ENCODE results near the gene PCDHGB6. TPM values are rescaled to one million over a fixed set of nuclear protein-coding genes. Genes with fewer than 3 reads are reported as not detected.
"Not testable (repeated sequence)": the region's sequence is repeated elsewhere in the genome, so short reads cannot be mapped to it uniquely, and the experiment has no call there.

The PCDHGB6 gene
- total RNA-seq, 1 donor from 2014 or later = 9.3 TPM

DNA sequence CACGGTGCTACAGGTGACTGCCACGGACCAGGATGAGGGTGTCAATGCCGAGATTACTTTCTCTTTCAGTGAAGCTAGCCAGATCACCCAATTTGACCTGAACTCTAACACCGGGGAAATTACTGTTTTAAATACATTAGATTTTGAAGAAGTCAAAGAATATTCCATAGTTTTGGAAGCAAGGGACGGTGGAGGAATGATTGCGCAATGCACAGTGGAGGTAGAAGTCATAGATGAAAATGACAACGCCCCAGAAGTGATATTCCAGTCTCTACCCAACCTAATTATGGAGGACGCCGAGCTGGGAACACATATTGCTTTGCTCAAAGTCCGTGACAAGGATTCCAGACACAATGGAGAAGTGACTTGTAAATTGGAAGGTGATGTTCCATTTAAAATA is 19.2 kb upstream of the PCDHGB6 start:
- DNase-seq = no peak

DNA sequence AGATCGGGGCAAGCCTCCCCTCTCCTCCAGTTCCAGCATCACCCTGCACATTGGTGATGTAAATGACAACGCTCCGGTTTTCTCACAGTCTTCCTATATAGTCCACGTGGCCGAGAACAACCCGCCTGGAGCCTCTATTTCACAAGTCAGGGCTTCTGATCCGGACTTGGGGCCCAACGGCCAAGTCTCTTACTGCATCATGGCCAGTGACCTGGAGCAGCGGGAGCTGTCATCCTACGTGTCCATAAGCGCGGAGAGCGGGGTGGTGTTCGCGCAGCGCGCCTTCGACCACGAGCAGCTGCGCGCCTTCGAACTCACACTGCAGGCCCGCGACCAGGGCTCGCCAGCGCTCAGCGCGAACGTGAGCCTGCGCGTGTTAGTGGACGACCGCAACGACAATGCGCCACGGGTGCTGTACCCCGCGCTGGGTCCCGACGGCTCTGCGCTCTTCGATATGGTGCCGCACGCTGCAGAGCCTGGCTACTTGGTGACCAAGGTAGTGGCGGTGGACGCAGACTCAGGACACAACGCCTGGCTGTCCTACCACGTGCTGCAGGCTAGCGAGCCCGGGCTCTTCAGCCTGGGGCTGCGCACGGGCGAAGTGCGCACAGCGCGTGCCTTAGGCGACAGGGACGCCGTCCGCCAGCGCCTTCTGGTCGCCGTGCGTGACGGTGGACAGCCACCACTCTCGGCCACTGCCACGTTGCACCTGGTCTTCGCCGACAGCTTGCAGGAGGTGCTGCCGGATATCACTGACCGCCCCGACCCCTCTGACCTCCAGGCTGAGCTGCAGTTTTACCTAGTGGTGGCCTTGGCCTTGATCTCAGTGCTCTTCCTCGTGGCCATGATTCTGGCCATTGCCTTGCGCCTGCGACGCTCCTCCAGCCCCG is 18.4 kb upstream of the PCDHGB6 start:
- no peak for DNase-seq

GRCh38 chr5:141392429-141393198 is 15.2 kb upstream of the PCDHGB6 start, which contains the start of gene PCDHGA8:
TSS of gene PCDHGA8 (plus strand) at chr5:141392633. CDS start at chr5:141392814, 181 bp downstream.
- no peak for DNase-seq

GRCh38 chr5:141393267-141393666 is 14.6 kb upstream of the PCDHGB6 start:
- no peak for DNase-seq

- DNase-seq = not testable (repeated sequence)
Measured at GRCh38 chr5:141394401-141395187, 13.2 kb upstream of the PCDHGB6 start.

- DNase-seq = peak; percentile 16
Measured at GRCh38 chr5:141397756-141398551, 9.9 kb upstream of the PCDHGB6 start, which contains the start of gene PCDHGB5. TSS of gene PCDHGB5 (plus strand) at chr5:141397947. CDS start at chr5:141398128, 181 bp downstream.

GRCh38 chr5:141398608-141399007 is 9.2 kb upstream of the PCDHGB6 start:
- no peak for DNase-seq

DNA sequence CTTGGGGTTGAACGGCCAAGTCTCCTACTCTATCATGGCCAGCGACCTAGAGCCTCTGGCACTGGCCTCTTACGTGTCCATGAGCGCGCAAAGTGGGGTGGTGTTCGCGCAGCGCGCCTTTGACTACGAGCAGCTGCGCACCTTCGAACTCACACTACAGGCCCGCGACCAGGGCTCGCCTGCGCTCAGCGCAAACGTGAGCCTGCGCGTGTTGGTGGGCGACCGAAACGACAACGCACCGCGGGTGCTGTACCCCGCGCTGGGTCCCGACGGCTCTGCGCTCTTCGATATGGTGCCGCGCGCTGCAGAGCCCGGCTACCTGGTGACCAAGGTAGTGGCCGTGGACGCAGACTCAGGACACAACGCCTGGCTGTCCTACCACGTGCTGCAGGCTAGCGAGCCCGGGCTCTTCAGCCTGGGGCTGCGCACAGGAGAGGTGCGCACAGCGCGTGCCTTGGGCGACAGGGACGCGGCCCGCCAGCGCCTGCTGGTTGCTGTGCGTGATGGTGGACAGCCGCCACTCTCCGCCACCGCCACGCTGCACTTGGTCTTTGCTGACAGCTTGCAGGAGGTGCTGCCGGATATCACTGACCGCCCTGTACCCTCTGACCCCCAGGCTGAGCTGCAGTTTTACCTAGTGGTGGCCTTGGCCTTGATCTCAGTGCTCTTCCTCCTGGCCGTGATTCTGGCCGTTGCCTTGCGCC is 8.1 kb upstream of the PCDHGB6 start:
- no peak for DNase-seq

- peak; percentile 33 for DNase-seq
Measured at GRCh38 chr5:141402553-141403243, 5.1 kb upstream of the PCDHGB6 start, which contains the start of gene PCDHGA9. TSS of gene PCDHGA9 (plus strand) at chr5:141402778. CDS start at chr5:141402953, 175 bp downstream.

DNA sequence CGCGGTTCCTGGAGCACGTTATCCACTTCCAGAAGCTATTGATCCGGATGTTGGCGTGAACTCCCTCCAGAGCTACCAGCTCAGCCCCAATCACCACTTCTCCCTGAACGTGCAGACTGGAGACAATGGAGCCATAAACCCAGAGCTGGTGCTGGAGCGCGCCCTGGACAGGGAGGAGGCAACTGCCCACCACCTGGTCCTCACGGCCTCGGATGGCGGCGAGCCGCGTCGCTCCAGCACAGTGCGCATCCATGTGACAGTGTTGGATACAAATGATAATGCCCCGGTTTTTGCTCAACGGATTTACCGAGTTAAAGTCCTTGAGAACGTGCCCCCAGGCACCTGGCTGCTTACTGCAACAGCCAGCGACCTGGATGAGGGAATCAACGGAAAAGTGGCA is 4.4 kb upstream of the PCDHGB6 start:
- no peak for DNase-seq

- DNase-seq = no peak
Measured at GRCh38 chr5:141409598-141410306, 1.9 kb downstream of the PCDHGB6 start.

DNA sequence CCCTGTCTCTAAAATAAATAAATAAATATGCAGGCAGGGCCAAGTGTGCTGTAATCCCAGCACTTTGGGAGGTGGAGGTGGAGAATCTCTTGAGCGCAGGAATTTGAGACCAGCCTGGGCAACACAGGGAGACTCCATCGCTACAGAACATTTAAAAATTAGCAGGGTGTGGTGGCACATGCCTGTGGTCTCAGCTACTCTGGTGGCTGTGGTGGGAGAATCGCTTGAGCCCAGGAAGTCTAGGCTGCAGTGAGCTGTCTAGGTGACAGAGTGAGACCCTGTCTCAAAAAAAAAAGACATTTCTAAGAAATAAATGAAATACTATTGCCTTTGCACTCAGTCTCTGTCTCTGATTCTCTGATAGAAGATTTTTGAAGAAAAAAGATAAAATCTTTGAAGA is 3.8 kb downstream of the PCDHGB6 start:
- no peak for DNase-seq

- peak; percentile 39 for DNase-seq
Measured at GRCh38 chr5:141412854-141413539, 5.2 kb downstream of the PCDHGB6 start, which contains the start of gene PCDHGA10. TSS of gene PCDHGA10 (plus strand) at chr5:141412987. CDS start at chr5:141413176, 189 bp downstream.

DNA sequence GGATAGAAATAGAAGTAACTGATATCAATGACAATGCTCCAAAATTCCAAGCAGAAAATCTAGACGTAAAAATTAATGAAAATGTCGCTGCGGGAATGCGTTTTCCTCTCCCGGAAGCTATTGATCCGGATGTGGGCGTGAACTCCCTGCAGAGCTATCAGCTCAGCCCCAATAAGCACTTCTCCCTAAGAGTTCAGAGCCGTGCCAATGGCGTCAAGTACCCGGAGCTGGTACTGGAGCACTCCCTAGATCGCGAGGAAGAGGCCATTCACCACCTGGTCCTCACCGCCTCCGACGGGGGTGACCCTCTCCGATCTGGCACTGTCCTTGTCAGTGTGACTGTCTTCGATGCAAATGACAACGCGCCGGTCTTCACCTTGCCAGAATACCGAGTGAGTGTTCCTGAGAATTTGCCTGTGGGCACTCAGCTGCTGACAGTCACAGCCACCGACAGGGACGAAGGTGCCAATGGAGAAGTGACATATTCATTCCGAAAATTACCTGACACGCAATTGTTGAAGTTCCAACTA is 5.8 kb downstream of the PCDHGB6 start:
- DNase-seq = no peak

- not testable (repeated sequence) for DNase-seq
Measured at GRCh38 chr5:141414548-141415274, 6.9 kb downstream of the PCDHGB6 start.

DNA sequence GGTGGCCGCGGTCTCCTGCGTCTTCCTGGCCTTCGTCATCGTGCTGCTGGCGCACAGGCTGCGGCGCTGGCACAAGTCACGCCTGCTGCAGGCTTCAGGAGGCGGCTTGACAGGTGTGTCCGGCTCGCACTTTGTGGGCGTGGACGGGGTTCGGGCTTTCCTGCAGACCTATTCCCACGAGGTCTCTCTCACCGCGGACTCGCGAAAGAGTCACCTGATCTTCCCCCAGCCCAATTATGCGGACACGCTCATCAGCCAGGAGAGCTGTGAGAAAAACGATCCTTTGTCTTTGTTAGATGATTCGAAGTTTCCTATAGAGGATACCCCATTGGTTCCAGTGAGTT is 7.4 kb downstream of the PCDHGB6 start:
- DNase-seq = not testable (repeated sequence)

DNA sequence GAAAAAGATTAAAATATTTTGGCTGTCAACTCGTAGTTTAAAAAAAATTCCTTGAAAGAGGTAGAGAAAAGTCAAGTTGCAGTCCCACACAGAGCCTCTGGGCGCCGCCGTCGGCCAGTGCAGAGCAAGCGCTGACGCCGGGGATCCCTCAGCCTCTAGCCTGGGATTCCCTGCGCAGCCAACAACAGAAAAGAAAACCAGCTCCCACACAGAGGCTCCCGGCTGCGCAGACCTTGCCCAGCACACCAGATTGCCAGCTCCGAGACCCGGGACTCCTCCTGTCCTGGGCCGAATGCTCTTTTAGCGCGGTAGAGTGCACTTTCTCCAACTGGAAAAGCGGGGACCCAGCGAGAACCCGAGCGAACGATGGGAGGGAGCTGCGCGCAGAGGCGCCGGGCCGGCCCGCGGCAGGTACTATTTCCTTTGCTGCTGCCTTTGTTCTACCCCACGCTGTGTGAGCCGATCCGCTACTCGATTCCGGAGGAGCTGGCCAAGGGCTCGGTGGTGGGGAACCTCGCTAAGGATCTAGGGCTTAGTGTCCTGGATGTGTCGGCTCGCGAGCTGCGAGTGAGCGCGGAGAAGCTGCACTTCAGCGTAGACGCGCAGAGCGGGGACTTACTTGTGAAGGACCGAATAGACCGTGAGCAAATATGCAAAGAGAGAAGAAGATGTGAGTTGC is 9.8 kb downstream of the PCDHGB6 start, which contains the start of gene PCDHGB7:
Gene PCDHGB7 (plus strand): TSS at position 184 of the 679 bp plus-strand sequence. CDS start 183 bp downstream, at position 367.
- DNase-seq = peak; percentile 64

All from tongue (tissue), 2 donors.